Measurements from ENCODE around the gene DUSP19.
A peak's percentile ranks its signal among the peaks of the same experiment; 100 is the strongest.

The DUSP19 gene

DNA sequence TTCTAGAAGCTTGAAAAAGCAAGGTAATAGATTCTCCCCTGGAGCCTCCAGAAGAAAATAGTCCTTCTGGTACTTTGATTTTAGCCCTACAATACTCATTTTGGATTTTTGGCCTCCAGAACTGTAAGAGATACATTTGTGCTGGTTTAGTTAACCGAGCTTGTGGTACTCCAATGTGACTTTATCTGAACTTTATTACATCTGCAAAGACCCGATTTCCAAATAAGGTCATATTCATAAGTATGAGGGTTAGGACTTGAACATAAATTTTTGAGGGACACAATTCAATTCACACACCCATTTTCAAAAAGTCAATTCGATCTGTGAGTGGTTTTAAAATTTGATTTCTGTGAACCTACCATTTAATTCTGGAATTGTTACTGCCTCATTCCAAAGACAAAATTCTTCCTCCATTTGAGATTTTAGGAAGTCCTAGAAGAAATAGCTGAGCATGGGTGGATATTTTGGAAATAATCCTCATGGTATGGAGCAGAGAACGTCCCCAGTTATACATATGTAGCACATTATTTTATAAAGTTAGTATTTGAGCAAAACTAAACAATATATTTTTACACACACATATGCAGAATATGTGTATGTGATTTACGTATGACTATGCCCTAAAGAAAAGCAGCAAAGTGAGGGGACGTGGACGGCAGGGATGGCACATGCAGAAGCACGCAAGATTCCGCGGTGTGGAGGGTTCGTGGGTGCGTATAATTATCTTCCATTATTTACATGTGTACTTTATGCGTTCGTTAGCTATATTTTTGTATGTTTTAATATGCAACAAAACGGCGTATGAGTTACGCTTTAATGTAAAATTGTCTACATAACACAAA lies 44.8 kb downstream of the DUSP19 start:
- Histone ChIP-seq H3K4me3 (peak overlapping the region; percentile 51 to 96 (median 90)), H3K27ac (peak overlapping the region in 19 of 21 experiments; percentile 71 to 97 (median 86))

DNA sequence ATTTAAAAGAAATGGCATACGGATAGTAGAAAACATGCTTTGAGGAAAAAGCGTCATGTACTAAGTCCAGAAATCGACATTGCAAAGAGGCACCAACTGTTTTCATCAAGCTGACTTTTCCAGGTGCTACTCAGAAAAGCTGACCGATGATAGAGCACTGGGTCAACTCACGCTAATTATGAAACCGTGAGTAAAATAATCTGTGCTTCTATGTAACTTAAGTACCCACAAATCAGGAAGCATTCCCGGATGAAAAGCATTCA lies 45.3 kb downstream of the DUSP19 start:
- Histone ChIP-seq H3K27ac (peak overlapping the region in 20 of 21 experiments; percentile 71 to 97 (median 86)), H3K4me3 (peak overlapping the region; percentile 51 to 96 (median 90))

DNA sequence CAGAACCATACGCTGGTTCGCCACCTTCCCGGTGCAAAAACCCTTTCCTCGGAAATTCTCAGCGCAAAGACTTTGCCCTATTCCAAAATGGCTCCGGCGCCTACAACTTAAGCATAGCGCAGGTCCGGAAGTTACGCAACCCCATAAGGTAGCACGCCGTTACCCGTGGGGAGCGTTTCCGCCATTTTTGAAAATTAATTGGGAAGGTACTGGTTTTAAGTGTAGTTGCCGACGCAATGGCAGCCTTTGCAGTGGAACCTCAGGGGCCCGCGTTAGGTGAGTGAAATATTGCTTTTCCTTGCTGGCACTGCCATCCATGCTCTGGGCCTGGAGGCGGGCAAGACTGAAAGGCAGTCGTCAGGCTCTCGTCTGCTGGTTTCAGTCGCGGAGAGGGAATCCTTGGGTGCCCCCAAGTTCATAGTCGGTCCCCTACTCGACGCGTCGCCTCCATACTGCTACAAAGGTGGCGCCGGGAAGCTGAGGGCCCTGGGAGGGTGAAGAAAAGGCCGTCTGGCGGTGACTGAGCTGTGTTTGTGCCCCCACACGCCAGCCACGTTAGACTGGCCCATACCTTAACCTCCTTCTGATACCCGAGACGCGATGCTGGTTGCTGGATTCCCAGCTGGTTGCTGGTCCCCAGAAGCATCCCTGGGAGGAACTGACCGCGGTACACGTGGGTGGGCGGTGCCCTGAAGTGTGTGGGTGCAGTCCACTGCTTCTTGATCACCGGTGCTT lies 45.8 kb downstream of the DUSP19 start, which contains the start of gene NUP35:
Gene NUP35, plus strand, starts transcription at position 222 of the 735 bp plus-strand sequence. Its CDS starts 15 bp downstream, at position 237.
- Histone ChIP-seq H3K27ac (peak within 1 kb of the TSS; percentile 51 to 97 (median 85)), H3K4me3 (peak within 1 kb of the TSS; percentile 51 to 96 (median 90))

DNA sequence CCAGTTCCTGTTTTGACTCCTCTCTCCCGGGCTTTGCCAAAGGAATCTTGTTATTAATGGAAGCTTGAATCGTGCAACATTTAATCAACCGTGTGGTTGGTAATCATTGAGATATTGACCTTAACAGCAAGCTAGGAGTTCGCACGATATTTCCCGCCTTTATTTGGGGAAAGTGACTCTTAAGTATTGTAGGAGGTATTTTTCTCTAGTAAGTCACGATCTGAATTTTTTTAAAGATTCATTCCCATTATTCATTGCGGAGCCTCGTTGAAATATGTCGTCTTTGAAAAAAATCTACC lies 46.4 kb downstream of the DUSP19 start:
- Histone ChIP-seq H3K27ac (peak overlapping the region in 20 of 21 experiments; percentile 71 to 97 (median 86)), H3K4me3 (peak overlapping the region; percentile 51 to 96 (median 90))

DNA sequence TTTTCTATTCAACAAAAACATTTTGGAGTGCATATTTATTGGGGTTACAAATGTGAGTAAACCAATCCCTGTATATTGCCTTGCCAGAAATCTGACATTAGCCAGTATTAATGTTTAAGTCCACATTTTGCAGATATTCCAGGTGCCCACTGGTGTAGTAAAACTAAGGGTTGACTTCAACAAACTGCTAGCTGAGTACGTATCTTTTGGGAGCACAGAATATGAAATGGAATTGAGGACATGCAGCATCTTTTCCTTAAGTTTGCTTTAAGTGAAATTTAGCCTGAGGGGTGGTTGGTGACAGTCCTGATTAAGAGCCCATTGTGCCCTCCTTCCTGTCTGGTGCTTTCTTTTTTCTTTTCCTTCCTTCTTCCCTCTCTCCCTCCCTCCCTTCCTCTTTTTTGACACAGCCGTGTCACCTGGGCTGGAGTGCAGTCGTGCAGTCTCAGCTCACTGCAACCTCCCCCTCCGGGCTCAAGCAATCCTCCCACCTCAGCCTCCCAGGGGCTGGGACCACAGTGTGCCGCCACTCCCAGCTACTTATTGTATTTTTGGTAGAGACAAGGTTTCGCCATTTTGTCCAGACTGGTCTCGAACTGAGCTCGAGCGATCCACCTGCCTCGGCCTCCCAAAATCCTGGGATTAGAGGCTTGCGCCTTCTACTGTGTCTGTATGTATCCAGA lies 47.3 kb downstream of the DUSP19 start:
- Histone ChIP-seq H3K27ac (no peak overlapping the region), H3K4me3 (peak overlapping the region in 4 of 7 experiments; percentile 87 to 96 (median 90))

DNA sequence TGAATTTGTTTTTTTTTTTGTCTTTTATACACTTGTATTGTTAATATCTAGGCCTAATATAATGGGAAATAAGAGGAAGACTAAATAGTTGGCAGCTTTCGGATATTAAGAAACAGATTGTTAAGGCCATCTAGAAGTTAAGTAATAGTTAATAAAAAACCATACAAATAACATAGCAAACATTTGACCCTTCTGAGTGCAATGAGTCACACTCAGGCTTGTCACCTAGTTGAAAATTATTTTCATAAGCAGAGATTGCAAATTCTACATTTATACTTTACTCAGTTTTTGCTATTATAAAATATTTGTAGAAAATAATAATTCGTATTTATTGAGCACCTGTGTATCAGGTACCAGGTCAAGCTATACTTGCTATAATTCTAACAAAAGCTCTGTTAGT lies 48.1 kb downstream of the DUSP19 start:
- no peak overlapping the region for H3K27ac ChIP-seq
- H3K4me3 ChIP-seq = no peak overlapping the region

DNA sequence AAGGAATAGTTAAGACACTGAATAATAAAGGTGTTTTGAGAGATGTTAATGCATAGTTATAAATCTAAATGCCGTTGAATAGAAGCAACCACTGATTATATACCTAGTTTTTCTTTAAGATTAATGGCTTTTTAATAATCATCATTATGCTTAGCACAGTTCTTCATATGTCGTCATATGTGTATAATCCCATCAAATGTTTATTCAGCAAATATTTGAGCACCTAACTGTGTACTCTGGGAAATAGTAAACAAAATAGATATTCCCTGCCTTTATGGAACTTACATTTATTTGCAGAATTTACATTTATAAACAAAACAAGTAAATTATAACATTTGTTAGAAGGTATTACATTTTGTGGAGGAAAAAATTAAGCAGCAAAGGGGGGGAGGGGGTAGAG lies 55.5 kb downstream of the DUSP19 start:
- Histone ChIP-seq H3K4me3 (no peak overlapping the region), H3K27ac (no peak overlapping the region)

DNA sequence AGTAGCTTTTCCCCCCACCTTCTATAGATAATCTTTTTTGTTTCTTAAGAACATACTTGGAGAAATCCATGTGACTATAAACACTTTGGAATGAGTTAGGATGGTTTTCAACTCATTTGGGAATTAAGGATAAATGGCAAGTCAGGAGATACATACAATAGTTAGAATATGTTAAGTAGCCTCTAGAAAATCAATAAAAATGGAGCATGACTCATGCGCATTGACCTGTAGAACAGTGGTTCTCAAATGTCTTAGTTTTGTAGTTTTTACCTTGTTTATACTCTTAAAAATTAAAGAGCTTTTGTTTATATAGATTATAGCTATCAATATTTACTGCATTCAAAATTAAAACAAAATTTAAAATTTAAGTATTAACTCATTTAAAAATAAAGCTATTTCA lies 70.4 kb downstream of the DUSP19 start:
- no peak overlapping the region for H3K27ac ChIP-seq
- H3K4me3 ChIP-seq = no peak overlapping the region

DNA sequence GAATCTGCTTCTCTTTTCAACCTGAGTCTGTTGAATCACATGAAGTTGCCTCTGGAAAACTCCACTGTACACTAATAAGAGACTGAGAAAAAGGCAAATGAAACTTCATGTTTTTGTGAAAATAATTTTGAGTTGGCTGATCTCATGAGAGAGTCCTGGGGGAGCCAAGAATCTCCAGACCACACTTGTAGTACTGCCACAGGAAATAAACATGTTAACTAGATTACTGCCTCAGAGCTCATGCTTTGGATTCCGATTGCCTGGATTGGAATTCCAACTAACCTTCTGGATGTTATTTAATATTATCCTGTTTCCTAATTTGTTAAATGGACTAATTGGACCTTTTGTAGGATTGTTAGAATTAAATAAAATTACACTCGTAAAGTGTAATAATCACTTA lies 70.9 kb downstream of the DUSP19 start:
- Histone ChIP-seq H3K4me3 (no peak overlapping the region), H3K27ac (no peak overlapping the region)
